ENCODE data around the gene SESN1. TPM values are rescaled to one million over a fixed set of nuclear protein-coding genes. Genes with fewer than 3 reads are reported as not detected.

SESN1 gene
- polyA plus RNA-seq, 12 donors = 33.3 to 70.2 (median 51.5) TPM; not detected in 1

- no peak for DNase-seq
Measured at GRCh38 chr6:108941859-108942258, 152.8 kb downstream of the SESN1 start.

GRCh38 chr6:108941281-108941680, 153.4 kb downstream of the SESN1 start:
- DNase-seq = no peak

GRCh38 chr6:108940741-108941140, 153.9 kb downstream of the SESN1 start:
- no peak for DNase-seq

GRCh38 chr6:108937170-108937569, 157.5 kb downstream of the SESN1 start:
- DNase-seq = no peak

Other genes with a start within 250 kb of the SESN1 start
- gene ARMC2, start 246.4 kb downstream of the SESN1 start, polyA plus RNA-seq (ENCODE audit: insufficient read length in 12 of 12) = 10 to 100 TPM in 3 of 12 donors, 1 to 10 TPM in 7, not detected in 2; 4.4 to 13.9 (median 8.2) TPM
- 10 to 100 TPM in 11 of 12 donors, not detected in 1; 12.4 to 39.1 (median 20.7) TPM for gene CEP57L1, start 661 bp upstream of the SESN1 start, polyA plus RNA-seq (ENCODE audit: insufficient read length in 12 of 12)

All from muscle of arm (tissue), 12 donors.